GM19043 (cell line): Measurements from ENCODE around the gene ITPK1.

ENCODE experiments used
- ATAC-seq: cut with Tn5 transposase; IDR thresholded peaks from one replicate; pipeline ENCODE4 v1.9.1; 2021; ENCODE audit warnings: low read depth; ENCODE audit not compliant: unreplicated experiment

The ITPK1 gene

DNA sequence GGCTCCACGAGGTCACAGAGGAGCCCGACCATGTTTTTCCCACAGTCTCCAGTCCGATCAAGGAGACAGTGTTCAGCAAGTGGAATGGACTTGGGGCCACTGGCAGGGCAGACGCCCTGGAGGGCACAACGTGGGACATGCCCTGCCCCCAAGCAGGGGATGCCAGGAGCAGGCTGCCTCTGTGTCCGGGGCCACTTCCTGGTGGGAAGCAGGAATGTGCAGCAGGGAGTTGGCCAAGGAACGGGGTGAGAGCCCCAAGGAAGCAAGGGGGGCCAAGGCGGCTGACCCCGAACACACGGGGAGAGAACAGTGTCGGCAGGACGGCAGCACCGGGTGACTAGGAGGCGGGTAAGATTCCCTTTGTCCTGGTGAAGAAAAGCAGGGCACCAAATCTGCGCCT lies 100.2 kb downstream of the ITPK1 start:
- no peak for ATAC-seq

DNA sequence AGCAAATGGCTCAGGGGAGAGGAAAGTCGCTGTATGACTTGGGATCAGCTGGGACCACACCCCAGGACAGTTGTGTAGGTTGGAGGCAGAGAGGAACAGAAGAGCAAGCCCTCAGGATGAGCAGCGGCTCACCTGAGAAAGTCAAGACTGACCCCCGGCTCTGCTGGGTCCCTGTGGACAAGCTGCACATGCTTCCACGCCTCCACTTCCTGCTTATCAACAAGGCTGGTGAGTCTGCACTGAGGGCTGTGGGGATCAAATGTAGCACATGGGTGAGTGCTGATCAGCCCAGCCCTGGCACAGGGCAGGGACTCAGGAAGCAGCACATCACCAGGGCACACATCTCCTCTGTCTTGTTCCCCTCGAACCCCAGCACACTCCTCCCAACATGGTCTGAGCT lies 100.7 kb downstream of the ITPK1 start:
- ATAC-seq: no peak

DNA sequence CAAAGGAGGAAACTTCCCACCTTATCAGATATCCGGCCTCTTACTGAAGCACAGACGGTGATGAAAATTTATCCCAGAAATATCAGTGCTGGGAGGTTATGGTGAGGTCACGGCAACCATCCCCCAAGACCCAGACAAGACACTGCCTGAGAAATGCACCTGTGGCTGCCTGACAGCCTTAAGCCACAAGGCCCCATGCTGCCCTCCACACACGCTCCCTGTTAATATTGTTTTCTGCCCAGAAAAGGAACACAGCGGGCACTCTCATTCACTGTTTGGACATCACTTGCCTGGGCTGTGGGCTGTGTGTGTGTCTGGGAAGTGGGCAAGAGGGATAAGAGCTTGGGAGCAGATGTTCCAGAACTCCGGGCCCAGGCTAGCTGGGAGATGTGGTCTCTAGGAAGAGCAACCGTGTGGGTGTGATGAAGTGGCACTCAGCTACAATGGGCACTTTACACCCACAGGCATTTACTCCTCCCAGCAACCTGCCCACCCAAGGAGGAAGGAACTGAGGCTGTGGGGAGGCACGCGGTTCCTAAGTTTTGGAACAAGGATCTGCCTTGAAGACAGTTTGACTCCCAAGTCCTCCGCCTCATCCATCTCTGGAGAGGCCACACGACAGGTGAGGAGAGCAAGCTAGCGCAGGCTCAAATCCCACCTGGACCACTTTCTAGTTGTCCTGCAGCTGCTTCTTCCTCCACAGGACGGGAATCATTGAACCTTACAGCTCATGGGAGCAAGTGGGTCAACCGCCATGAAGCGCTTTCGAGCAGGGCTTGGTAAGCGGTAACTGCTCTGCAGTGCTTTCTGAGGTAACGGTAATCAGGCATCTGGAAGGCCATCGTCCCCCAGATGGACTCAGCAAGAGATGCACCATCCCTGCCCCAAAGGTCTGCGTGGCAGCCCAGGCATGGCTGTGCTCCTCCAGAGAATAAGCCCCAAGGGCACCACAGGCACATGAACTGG lies 101.4 kb downstream of the ITPK1 start:
- ATAC-seq: no peak

DNA sequence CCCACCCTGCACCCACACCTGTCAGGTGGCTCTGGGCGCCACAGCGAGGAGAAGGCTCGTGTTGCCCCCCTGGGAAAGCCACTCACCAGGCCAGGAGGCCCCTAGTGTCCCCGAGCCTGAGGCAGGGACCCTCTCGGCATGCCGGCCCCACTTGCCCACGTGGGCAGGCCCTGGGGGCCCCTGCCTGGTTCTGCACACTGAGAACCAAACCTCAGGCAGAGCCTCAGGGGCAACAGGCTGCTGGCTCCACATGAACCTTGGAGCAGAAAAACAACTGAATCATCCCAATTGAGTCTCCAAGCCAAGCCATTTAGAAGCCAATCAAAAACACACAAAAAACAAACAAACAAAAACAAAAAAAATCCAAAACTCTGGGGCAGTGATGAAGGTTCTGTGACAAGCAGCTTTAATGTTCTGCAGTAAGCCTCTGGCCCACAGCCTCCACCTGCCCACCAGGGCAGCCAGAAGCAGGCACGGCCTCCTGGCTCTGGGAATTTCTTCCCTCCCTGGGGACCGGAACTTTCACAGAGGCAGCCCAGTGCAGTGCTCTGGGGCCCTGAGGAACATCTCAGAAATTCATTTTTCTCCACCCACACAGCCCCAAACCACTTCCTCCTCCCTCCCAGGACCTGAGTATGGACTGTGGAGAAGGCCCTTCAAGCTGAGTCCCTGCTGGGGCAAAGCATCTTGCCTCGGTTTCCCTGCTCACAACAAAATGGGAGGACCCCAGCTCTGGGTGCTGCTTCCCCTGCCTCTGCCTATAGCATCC lies 102.6 kb downstream of the ITPK1 start:
- ATAC-seq: no peak

DNA sequence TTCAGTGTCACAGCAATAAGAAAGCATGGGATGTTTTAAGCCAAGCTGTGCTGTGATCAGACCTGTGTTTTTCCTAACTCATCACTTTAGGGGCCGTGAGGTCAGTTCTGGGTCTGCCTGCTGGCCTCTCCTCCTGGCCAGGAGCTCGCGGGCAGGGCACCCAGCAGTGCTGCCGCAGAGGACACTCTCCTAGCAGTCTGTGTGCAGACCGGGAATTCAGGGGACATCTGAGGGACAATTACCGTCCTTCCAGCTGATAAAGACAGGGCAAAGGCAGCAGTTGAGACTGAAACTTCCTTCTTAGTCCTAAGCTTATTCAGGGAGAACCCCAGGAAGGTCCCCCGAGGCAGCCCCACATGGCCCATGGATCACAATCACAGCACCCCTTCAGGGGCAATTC lies 103.2 kb downstream of the ITPK1 start:
- no peak for ATAC-seq

DNA sequence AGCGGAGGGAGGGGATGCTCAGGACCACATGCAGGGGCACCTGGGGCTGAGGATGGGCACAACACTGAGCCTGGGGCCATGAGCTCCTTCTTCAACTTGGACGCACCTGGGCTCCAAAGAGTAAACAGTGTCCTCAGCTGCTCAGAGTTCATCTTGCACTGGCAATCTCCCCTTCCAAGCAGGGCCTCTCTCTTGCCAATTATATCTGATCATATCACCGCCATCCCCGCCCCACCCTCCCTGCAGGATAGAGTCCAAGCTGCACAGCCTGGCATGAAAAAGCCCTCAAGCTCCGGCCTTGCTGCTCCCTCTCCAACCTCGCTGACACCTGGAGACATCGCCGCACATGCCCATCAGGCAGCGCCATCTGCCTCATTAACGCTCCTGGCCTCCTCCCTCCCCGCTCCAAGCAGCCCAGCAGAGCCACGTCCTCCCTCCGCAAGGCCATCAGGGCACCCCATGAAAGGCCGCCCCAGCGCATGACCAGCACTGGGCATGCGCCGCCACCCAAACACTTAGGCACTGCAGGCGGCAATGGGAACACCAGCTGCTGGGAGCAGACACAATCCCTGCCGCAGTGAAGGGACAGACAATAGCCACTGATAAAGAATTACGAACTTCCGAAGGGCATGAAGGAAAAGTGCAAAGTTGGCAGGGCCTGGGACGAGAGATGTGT lies 103.9 kb downstream of the ITPK1 start:
- no peak for ATAC-seq

DNA sequence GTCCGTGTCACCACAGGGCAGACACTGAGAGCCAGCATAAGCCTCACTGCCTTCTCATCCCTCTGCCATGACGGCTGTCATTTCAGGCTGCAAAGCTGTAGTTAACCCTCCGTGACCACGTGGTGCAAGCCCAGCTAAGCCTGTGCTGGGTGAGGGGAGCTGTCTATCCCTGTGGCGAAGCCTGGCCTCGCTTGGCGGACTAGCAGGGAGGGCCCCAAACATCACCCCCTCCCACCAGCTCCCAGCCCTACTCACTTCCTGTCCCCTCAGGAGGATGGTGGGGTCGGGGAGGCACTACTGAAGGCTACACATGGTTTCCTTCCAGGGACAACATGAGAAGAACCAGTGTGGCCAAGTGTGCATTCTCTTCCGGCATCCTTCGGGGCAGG lies 104.6 kb downstream of the ITPK1 start:
- no peak for ATAC-seq

DNA sequence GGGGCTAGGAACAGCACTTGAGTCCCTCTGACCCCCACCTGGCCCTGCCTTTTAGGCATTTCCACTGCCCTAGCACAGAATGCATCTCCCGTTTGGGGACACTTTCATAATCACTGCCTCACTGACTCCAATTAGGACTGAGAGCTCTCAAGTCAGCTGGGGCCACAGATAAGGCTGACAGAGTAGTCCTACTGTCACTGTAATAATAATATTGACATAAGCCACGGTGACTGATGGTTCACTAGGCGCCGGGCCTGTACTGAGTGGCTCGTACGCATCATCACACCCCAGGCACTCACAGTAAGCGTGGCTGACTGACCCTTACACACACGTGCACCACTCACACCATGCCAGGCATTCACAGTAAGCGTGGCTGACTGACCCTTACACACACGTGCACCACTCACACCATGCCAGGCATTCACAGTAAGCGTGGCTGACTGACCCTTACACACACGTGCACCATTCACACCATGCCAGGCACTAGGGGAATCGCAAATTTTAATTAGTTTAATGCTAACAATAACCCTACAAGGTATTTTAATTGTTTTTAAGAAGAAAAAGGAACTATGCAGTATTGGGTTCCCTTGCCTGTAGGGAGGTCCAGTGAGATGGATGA lies 105.1 kb downstream of the ITPK1 start:
- ATAC-seq: no peak

DNA sequence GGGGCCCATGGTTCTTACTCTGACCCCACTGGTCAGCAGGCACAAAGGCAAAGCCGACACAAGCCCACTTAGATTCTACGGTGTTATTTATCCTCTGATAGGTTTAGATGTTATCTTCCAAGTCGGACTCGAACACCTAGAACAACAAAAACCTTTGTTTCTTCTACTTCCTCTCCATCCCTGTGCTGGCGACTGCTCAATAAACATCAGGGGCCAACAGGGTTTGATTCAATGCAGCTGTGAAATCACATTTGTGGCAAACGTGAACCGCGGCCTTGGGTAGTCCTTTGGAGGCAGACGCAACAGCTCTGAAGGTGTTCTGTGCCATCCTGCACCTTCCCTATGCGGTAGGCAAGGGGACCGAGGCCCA lies 105.6 kb downstream of the ITPK1 start:
- no peak for ATAC-seq

DNA sequence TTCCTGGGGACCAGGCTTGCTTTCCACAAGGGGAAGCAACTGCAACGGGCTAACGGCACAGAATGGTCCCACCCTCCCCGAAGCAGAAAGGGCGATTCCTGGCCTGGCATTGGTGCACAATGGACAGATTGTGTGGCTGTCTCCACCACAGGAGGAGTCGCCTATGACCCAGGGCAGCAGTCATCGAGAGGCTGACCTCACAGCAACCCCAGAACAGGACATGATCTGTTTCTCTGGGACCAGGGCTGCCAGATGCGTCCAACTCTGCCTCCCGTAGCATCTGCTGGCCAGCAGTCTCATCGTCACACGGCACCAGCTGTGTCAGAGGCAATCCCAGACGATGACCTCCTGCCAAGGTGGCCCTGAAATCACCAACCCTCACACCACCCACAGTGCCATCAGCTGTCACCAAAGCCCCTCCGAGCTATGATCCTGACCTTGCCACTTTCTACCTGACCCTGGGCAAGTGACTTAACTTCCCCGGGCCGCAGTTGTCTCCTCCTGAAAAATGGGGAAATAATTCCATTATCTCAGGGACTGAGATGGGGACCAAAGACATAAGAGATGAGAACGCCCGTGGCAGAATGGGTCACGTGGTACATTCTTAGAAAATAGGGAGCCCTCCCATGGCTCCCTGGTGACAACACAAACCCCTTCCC lies 106.1 kb downstream of the ITPK1 start:
- no peak for ATAC-seq

DNA sequence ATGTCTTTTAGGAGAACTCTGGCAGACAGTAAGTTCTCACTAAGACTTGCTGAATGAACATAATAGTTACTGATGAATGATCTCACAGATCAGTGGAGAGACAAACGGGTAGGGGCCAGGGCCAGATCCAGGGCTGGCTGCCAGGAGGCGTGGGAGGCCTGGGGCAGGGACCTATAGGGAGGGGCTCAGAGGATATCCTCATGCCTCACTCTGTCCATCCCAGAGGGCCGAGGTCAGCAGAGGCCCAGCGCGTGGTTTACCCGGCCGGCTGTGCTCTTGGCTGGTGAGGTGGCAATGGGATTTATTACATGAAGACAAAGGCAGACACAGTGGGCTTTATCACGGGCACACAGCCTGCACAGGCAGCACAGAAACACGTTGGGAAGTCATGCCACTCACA lies 107.3 kb downstream of the ITPK1 start:
- ATAC-seq: no peak

DNA sequence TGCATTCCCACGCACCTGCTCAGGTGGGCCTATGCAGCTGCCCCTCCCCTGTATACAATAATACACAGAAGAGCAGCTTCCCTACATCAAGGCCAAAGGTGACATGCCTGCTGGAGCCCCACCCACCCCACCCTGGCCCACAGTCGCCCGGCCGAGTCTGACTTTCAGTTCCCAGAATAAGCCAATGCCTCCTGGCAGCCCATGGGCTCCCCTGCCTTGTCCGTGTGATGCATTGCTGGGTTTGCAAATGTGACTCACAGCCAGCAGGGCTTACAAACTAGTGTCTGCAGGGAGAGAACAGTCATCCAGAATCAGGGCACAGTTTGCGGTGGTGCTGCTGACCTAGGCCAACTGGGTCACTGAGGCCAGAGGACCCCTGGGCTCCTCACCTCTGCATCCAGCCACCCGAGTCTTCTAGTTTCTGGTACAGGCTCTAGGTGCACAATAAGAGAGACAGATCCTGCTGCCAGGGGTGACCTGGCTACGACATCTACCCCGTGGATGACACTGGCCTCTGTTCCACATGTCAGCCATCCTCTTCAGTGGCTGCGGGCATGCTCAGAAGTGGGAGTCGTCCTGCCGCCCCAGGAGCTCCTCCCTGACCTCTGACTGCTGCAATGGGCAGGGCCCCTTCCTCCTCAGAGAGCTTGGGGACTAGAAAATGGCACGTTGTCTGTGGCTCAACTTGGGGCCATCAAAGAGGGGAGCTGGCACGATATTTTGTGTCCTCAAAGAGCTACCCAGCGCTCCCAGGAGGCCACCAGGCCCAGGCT lies 108.3 kb downstream of the ITPK1 start:
- no peak for ATAC-seq

DNA sequence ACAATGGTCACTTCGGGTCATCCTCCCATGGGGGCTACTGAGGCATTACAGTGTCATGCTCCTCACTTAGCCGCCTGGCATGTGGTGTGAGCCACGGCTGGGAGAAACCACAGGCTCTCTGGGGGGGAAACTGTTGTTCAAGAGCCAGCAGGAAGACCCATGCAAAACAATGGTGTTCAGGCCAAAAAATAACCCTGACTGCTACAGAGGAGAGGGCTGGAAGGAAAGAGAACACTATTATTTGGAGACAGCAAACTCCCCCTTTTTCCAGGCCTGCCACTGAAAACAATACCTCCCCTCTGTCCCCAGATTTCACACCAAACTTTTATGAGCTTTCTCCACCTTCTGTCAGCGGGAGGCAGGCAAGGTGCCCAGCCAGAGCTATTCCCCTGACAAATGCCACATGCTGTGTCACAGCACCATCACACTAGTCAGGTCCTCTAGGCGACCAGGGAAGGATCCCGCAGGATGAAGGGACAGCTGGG lies 109.1 kb downstream of the ITPK1 start:
- no peak for ATAC-seq

DNA sequence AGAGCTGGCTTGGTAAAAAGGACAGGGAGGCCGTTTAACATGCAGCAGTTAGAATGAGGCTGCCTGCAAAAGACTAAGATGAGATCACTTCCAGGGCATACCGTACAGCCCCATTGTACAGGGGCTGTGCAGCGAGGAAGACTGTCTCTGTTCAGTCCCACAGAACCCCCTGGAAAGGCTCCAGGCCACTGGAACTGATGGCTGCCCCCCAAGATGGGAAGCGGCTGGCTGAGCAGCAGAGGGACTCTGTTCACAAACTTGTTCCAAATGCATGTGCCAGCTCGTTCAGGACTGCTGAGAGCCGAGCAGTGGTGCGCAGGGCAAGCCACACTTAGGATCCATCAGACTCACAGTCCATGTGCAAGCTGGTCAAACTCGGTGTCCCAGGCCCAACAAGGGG lies 109.9 kb downstream of the ITPK1 start:
- no peak for ATAC-seq

DNA sequence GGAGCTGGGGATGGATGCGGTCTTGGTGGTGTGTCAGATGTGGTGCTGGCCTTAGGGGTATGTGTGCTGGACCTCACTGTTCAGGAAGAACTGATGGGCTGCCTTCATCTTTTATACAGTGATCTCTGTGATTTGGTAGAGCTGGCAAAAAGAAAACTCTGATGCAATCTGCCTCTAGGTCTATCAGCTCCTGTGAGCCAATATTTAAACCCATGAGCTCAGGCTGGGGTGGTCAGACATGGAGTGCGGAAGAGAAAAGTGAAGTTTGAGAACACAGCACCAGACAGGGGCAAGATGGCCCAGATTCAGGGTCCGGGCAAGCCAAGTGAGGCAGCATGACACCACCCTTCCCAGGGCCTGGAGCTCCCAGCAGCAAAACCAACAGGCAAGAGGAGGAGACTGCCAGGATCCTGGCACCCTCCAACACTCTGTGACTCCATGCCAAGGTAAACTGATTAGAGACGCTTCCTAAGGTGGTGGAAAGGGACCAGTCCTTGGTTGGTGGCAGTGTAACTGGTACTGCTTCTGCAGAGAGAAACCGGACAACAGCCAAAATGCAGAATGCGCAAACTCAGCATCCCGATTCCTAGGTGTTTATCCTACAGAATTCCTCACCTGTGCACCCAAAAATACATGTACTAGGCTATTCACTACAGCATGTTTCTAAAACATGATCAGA lies 110.5 kb downstream of the ITPK1 start:
- ATAC-seq: no peak

DNA sequence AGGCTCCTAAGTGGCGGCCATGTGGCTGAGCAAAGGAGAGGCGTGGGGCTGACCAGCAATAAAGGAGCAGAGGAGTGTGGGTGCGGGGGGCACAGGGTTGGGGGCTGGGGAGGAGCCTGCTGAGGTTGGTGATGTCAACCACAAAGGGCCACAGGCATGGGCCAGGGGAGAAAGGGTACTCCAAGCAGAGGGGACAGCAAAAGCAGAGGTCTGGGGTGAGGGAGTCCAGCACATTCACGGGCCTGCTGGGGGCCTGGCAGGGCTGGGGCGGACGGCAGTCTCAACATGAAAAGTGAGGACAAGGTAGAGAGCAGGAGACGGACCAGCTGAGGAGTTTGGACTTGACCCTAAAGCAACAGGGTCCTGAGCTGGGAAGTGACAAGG lies 111.0 kb downstream of the ITPK1 start:
- ATAC-seq: no peak

DNA sequence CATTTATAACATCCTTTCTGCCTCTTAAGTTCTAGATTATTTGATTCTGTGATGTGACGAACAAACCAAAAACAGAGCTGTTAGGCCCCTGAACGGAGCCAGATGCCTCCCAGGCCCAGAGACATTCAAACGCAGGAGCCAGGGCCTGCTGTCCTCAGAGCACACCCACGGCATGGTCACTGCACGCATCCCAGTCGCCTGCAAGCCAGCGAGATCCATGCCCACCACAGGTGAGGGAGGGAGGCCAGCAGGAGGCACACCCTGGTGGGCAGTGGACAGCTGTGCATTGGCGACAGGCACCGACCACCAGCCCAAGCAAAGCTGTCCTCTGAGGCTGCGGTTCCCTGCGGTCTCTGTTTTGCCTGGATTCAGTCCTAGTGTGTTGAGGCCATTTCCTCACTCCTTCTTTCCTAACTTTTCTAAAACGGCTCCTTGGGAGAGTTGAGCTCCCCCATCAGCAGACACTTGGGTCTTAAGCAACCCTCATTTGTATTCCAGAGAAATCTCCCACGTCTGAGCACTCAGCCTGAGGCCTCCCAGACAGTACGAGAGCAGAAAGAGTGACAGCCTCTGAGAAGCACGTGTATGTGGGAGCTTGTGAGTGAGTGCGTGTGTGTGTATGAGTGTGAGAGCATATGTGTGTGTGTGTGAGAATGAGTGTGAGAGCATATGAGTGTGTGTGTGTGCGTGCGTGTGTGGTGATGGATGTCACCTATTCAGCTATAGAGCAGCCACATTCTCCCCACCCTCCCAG lies 111.6 kb downstream of the ITPK1 start:
- no peak for ATAC-seq

DNA sequence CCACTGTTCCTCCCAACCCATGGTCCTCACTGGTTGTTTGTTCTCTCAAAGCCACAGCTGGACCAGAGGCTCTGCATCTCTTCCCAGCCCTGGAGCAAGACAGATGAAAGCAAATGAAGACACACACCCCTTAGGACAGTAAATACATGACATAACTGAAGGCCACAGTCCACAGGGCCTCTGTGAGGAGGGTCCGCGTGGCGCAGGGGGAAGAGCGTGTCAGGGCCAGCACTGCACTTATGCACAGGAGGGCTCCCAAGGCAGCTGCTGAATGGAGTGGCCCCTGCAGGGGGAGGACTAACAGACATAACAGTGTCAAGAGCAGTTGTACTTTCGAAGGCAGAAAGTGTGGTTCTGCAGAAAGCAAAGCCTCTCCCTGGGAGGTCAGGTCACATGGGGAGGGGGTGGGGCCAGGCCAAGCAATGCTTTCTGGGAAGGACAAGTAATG lies 112.8 kb downstream of the ITPK1 start:
- ATAC-seq: no peak
